NCI-H2107 (cell line): Measurements from ENCODE around the gene VOPP1.

Experiments used
- DNase-seq: peaks from one replicate; lab custom pipeline; 2025; lab: John Stamatoyannopoulos, UW

VOPP1 gene

DNA sequence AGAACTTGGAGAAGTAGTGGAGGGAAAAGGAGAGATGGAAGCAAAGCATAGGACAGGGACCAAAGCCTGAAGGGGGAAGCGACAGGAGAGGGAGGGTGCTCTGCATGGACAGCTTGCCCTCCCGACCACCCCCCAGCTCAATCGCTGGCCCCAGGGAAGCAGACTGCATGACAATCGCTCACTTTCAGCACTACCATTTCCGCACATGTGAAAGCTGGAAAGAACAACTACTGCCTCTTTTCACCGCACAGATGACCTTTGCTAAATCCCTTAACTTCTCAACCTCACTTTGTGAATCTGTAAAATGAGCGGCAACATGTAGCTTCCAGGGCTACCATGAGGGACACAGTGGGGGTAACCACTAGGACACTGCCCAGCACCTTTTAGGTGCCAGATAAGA is 17.1 kb downstream of the VOPP1 start:
- no peak for DNase-seq

DNA sequence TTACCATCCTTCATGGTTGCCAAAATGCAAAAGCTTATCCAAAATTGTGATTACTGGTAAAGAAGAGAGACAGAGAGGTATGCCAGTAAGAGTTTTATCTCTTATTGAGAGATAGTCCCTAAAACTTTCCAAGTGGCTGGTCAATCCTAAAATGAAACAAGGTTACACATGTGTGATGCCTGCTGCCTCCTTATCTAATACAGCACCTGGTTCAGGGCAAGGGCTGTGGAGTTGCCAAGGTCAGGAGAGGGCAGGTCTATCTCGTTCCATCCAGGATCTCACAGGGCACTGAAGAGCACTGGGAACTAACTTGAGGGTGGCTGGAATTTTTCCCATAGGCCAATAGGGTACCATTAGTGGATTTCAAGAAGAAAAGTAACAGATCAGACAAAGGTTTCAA is 18.3 kb downstream of the VOPP1 start:
- no peak for DNase-seq

DNA sequence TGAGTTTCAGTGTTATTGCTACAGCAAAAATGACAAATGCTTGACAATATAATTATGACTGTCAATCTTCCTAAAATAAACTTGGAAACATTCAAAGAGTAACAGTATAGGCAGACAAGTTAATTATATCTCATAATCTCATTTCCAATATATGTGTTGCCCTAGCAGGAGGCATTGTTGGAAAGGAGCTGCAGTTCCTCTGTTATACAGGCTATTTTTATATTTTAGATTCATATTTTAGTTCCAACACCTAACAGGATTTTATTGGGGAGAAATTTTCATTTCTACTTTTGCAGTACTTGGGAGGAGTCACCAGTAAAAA is 19.3 kb downstream of the VOPP1 start:
- DNase-seq, result no peak

DNA sequence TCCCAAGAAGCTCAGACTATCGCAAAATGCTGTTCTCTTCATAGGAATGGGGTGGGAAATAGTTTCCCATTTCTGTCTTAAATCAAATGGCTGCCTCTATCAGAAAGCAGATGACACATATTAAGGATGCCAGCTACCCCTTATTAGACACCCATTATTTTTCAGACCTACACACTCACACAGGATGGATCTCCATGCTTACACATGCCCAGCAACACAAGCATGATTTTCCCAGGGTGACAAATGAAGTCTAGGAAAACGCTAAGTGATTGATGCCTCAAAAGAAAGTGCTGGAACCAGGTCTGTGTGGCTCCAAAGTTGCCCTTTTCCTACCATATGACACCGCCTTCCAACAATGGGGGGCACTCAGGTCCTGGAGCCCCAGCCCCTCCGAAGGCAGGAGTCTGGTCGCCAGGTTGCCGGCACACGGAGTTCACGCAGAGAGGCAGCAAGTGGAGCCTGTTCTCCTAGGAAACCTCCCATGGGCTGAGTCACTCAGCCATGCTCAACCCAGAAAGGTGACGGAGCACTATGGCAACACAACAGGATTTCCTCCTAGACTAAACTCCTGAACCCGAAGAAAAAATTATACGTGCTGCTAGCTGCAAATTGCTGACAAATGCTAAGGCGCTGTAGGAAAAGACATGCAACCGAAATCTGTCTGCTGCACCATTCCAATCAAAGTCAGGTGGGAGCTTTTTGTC is 19.8 kb downstream of the VOPP1 start:
- DNase-seq, result no peak

DNA sequence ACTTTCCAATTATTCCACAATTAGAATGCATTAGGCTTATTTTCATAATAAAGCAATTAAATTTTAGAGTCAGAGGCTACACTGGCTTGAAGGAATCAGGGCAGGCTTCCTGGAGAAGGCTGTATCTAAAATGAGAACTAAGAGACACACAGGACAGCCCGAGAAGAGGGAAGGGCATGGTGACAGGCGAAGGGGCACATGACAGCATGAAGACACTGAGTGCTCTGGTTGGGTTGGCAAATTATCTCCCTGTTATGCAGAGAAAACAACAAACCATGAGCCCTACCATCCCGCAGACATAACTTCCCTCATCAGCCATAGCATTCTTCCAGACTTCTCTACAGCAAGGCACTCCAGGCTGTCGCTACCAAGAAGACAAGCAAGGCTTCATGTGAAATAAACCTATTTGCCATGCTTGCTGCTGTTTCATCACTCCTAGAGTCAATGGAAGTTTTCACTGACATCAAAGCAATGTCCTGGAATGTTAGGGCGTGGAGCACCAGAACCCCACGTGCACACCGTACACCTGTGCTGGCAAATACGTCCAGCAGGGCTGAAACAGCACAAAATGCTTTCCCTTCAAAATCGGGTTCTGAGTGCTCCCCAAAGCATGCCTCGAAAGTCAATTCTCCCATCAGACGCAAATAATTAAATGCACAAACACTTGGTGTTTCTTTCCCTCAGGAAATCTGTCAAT is 21.3 kb downstream of the VOPP1 start:
- DNase-seq, result no peak

DNA sequence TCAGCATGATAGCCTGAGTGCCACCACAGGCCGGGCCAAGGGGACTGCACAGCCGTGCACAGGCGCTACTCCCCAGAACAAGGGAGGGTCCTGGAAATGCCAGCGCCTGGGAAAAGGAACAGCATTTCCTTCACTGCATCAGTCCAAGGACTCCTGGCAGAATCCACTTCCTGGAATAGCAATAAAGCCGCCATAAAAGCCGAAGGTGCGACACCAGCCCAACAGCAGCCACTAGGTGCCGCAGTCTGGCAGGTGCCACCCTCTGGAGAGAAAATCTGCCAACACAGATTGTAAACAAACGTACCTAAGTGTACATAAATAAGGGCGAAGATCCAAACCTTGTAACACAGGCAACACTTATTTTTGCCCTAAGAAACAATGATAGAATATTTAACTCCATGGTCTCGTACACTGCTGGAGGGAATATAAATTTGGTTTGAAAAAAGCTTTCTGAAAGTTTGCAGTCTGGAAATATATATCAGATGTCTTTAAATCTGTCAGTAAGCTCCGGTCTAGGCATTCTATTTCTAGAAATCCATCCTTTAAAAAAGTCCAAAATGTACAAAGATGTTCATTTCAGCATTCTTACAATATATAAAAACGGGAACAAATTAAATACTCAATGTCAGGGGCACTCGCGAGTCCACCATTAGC is 22.2 kb downstream of the VOPP1 start:
- DNase-seq, result peak; percentile 28

DNA sequence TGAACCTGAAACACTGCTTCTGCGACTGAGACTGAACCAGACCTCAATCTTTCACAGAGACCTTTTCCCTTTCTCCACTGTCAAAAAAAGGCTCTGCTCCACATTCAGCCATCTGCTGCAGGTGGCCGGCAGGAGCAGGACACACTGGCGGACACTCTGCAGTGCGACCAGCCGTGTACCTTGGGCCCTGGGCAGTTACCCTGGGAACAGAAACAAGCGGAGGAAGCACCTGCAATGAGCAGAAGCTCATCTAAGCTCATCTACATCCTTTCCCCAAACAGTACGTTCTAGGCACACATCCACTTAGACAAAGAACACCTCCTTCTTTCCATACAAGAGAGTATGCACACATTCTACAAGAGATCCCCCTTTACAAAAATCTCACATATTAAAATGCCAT is 22.8 kb downstream of the VOPP1 start:
- DNase-seq, result no peak

DNA sequence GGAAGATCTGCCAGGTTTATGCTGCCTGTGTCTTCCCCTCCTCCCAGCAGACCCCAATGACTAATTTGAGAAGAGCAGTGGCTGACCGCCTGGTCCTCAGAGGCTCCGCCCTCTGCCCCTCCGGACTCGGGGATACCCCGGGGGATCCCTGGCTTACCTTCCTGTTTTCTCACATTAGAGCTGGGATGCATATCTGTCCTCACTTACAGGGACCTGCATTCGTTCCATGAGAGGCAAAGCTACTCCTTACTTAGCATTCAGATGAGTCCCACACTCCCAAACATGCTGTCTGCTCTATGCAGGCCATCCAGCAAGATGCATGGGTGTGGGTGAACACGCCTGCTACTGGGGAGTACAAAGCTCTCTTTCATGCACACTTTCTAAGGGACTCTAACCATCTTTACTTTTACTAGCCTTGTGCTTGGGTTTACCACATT is 24.0 kb downstream of the VOPP1 start:
- no peak for DNase-seq

DNA sequence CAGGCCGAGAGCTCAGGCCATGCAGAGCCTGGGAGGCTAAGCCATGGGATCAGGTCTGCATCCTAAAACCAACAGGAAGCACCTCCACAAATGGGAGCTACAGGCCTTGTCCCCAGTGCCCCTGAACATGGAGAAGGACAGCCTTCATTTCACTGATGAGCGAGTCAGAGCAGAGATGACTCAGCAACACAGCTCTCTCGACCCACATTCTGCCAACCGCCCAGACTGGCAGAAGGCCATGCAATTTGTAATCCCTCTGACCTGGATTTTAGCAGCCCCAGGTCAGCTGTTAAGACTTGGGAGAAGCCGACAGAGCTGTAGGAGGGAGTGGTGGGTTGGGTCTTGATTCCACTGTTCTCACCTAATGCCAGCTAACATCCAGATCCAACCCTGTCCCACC is 25.5 kb downstream of the VOPP1 start:
- DNase-seq, result peak; percentile 53

DNA sequence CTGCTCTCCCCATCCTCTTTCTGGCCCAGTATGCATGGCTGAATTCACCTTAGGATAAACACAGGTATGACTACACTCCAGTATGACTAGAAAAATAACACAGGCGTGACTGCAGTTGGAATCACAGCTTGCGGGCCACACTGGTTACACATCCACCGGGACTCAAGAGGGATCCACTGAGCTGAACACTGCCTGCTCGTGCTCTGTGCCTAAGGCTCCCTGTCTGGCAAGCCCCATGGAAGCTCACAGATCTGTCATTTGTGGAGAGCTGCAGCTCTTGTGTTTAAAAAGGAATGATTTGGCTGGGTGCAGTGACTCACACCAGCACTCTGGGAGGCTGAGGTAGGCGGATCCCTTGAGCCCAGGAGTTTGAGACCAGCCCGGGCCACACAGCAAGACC is 26.8 kb downstream of the VOPP1 start:
- DNase-seq, result no peak

DNA sequence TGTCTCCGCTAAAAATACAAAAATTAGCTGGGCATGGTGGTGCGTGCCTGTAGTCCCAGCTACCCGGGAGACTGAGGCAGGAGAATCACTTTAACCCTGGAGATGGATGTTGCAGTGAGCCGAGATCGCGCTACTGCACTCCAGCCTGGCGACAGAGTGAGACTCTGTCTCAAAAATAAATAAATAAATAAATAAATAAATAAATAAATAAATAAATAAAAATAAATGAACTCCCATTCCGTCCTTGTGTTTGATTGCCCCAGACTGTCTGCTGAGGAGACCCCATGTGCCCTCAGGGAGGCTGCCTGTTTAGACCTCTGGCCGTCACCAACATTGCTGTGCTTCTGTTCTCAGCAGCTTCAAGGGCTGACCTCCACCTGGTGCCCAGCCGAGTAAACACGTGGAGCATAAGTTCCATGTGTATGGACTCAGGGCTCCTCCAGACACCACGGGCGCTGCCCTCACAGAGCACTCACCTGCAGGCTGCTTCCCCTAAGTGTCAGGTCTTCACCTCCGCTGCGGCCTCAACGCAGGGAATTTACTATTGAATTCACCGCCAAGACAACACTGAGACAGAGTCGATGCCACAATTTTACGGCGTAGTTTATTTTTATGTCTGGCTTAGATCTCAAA is 32.0 kb downstream of the VOPP1 start:
- DNase-seq, result no peak

DNA sequence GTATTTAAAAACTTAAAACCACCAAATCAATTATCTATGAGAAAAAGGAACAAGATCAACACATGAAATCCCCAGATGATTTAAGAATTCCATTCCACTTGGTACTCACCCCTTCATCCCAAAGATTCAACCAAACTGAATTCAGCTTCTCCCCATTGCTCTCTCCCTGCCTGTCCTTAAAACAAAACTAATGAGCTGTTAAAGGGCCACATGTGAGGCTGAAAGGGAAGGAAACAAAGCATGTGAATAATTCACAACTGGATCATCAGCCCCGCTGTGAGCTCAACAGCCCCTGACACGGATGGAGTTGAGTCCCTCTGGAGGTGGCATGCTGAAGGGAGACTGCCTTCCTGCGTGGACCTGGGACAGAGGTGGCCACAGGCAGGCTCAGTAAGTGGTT is 32.9 kb downstream of the VOPP1 start:
- no peak for DNase-seq

DNA sequence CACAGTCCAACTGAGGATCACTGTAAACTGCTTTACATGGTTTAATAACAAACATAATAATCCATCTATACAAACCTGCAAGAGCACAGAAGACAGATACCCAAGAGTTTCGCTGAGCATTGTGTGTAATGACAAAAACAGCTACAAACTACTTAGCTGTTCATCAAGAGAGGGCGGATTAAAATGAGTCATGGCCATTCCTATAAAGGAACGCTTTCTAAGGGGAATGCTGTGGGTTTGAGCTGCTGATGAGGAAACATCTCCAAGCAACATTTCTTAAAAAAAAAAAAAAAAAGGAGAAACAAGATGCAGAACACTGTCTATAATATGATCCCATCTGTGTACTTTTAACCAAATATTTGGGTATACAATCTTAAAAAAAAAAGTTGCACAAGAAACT is 33.8 kb downstream of the VOPP1 start:
- DNase-seq, result no peak

DNA sequence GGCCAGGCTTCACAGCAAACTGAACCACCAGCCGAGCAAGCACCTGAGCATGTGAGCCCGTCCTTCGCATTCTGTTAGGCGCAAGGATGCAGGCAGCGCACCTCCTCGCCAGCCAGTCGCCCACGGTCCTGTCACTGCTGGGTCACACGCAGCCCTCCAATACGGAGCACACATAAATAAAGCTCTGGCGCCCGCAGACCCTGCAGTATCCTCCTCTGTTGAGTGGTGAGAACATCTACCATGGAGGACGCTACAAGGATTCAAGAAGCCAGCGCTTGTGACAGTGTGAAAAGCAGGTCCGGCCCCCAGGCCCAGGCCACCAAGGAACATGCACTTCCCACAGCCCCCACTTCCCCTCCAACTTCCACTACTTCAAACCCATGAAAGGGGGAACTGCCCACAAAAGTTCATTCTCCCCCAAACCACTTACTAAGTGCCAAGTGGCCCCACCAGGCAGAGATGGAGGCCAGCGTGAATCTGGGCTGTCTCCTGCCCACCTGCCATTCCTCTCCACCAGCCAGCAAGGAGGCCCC is 34.8 kb downstream of the VOPP1 start:
- no peak for DNase-seq

DNA sequence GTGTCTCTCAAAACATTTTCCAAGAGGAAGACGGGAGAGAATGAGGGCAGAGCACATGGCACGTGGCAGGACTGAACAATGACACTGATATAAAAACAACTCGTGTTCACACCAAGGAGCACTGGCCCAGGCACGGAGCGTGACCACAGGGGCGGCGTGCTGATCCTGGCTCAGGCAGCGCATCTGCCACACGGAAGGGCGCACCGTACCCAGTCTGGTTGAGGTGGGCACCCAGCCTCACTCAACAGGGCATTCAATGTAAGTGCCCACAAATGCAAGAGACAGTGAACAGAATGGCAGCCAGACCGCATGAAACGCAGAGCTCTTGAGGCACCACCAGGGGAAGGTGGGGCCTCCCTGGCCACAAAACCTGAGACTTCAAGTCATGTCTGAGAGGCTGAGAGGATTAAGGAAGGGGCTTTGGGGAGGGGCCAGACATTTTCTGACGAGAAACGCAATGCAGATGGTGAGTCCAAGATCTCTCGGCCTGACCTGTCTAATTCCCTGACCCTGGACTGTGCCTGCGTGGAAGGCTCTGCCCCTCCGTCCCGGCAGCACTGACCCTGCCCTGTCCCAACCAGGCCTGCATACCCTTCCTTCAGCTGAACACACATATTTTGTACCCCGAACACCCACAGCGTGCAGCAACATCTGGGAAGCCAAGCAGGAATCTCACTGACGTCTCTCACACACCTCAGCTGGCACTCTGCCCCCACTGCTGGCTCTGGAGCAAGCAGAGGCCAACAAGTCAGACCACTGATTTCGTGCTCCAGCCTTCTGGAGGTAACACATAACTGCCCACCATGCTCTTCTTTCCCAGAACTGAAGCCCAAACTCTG is 35.5 kb downstream of the VOPP1 start:
- DNase-seq, result no peak

DNA sequence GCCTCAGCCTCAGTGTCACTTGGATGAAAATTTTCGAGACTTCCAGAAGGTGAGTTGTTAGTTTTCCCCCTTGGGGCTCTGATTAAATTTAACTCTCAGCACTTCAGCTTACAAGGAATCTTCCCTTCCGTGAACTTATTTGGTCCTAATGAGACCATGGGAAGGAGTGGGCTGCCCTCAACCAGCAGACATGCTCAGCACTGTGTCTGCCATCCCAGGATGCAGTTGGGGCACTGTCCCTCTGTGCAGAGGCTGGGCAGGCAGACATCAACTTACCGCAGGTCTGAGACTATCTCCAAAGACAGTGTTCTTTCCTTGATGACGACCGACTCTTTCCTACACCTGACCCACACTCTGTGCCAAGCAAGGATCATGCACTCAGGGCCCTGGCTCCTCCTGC is 36.7 kb downstream of the VOPP1 start:
- DNase-seq, result no peak

DNA sequence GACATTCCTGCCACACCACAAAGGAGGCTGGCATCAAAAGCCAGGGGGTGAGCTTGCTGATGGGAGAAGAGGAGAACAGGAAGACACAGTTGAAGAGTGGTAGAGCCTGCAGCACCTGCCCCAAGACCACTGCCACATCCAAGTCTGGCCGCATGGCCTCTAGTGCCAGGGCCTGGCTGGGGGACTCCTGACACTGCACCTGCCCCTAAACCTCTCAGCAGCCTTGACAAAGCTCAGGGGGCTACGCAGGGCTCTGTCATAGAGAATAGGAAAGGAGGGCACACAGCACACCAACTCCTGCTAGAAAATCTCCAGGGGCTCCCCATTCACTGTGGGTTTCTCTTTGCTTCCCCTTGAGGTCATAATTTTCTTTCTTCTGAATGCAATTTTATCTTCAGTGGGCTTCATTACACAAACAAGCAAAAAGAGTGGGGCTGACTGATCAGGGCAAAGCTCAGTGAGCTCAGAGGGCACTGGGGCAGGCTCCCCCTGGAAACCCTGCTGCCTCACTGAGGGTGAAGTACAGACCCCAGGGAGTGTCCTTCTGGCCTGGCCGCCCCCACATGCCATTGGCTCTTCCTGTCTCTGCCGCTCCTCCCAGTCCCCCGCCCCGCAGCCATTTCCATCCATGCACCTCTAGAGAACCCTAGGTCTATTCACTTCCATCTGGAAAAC is 37.2 kb downstream of the VOPP1 start:
- DNase-seq, result no peak

DNA sequence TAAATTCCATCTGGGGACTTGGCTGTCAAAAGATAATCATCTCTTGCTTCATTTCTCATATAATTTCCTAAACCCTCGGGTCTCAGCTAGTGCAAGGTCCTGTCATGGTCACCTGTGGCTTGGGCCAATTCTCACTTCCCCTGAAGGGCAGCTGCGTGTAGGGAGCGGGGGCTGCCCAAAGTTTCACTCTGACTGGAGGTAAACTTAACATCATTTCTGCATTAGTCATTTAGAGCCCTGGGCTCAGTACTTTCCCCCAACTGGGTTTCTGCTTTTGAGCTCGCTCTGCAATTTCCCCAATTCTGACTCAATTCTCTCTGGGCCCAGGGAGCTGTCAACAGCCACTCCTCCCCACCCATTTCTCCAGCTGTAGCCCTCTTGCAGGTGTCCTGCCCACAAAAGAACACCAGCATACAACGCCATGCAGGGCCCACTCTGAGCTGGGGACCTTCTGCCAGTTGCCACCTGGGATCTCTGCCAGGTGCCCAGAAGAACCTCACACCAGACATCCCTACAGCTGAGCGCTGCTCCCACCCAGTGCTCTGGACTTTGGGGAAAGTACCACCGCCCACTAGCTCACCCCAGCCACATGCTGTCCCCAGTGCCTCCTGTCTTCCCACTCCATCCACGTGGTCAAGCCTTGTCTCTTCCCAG is 37.9 kb downstream of the VOPP1 start:
- no peak for DNase-seq

DNA sequence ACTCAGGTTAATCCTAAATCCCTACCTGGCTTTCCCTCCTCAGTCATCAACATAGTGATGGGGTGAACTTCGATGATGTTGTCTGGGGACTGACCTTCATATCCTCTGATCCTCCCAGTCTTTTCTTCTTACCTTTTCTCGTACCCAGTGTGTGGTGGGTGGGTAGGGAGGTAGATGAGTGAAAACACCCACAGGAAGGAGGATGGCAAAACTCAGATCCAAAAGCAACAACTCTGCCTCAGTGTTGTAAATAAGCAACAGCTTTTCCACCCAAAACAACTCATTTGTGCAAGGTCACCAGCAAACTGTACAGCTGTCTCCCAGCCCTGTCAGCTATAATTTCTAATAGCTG is 38.6 kb downstream of the VOPP1 start:
- no peak for DNase-seq

DNA sequence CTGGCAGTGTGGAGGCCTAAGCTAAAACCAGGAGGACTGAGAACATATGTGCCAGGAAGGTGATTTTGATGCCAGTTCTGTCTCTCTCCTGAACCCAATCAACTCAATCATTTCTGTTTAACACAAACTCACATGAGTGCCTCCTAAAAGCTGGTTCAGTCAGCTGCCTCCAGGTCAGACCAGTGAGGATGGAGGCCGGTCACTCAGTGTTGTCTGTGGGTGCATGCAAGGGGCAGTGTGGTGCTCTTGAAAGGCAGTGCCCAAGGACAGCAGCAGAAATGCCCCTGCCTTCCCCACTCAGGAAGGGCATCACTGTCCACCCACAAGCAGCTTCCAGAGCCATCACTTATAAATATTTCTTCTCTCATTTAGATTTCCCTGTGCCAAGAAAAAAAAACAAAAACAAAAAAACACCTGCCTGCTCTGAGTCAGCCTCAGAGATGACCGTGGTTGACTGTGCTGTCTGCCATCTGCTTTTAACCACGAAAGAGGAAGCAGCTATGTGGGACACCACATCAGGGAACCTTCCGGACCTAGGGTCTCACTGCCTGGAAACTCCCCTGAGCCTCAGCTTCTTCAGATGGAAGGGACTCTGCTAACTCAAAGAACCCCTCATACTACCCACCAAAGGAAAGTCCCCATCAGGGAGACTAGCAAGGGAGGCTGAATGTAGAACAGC is 39.1 kb downstream of the VOPP1 start:
- DNase-seq, result peak; percentile 35
